H9 (cell line): ENCODE measurements around the gene INPP5A. TPM values are rescaled to one million over a fixed set of nuclear protein-coding genes. Genes with fewer than 3 reads are reported as not detected.

ENCODE experiments used
- DNase-seq: peaks from one replicate; pipeline ENCODE4 v3.0.0-alpha.2; 2017
- H2AFZ ChIP-seq: one replicate; pipeline ENCODE4 v1.6.1; 2013; ENCODE audit warnings: mild to moderate bottlenecking, low read length, control low read depth, moderate library complexity
- H2AK5ac ChIP-seq: 2 replicates; pipeline ENCODE4 v1.6.1; 2013; ENCODE audit warnings: low read length, control low read depth, mixed read lengths; ENCODE audit not compliant: insufficient read length
- H2BK120ac ChIP-seq: one replicate; pipeline ENCODE4 v1.6.1; 2013; ENCODE audit warnings: low read depth, mild to moderate bottlenecking, low read length, control low read depth, inconsistent platforms; ENCODE audit not compliant: poor library complexity, severe bottlenecking
- H2BK12ac ChIP-seq: 2 replicates; pipeline ENCODE4 v1.6.1; 2013; ENCODE audit warnings: low read length, control low read depth, mixed read lengths, low read depth; ENCODE audit not compliant: insufficient read length
- H2BK15ac ChIP-seq: 2 replicates; pipeline ENCODE4 v1.6.1; 2013; ENCODE audit warnings: low read depth, low read length, control low read depth
- H2BK20ac ChIP-seq: one replicate; pipeline ENCODE4 v1.6.1; 2013; ENCODE audit warnings: low read depth, mild to moderate bottlenecking, low read length, control low read depth, inconsistent platforms; ENCODE audit not compliant: poor library complexity, severe bottlenecking
- H2BK5ac ChIP-seq: 2 replicates; pipeline ENCODE4 v1.6.1; 2013; ENCODE audit warnings: low read length, control low read depth, mixed read lengths; ENCODE audit not compliant: insufficient read length
- H3K14ac ChIP-seq: 2 replicates; pipeline ENCODE4 v1.6.1; 2013; ENCODE audit warnings: low read length, control low read depth; ENCODE audit not compliant: insufficient read depth
- H3K18ac ChIP-seq: 2 replicates; pipeline ENCODE4 v1.6.1; 2013; ENCODE audit warnings: low read depth, mild to moderate bottlenecking, mixed read lengths, low read length, control low read depth; ENCODE audit not compliant: insufficient read length
- H3K23ac ChIP-seq: 2 replicates; pipeline ENCODE4 v1.6.1; 2013; ENCODE audit warnings: low read length, control low read depth, mixed read lengths, low read depth; ENCODE audit not compliant: insufficient read length
- H3K23me2 ChIP-seq: 2 replicates; pipeline ENCODE4 v1.6.1; 2013; ENCODE audit warnings: low read depth, mild to moderate bottlenecking, mixed read lengths, low read length, control low read depth; ENCODE audit not compliant: insufficient read length, poor library complexity, severe bottlenecking
- H3K27ac ChIP-seq: 2 replicates; pipeline ENCODE4 v1.5.1; 2013; ENCODE audit warnings: low read length, control low read depth, mixed read lengths, low read depth; ENCODE audit not compliant: insufficient read length
- H3K27me3 ChIP-seq: 2 replicates; pipeline ENCODE4 v1.6.1; 2013; ENCODE audit warnings: low read length, control low read depth, inconsistent platforms; ENCODE audit not compliant: insufficient read depth
- H3K4ac ChIP-seq: 2 replicates; pipeline ENCODE4 v1.6.1; 2013; ENCODE audit warnings: low read depth, mild to moderate bottlenecking, control low read depth, inconsistent platforms, low read length, moderate library complexity
- H3K4me1 ChIP-seq: 2 replicates; pipeline ENCODE4 v1.6.1; 2013; ENCODE audit warnings: low read length, control low read depth, inconsistent platforms; ENCODE audit not compliant: insufficient read depth
- H3K4me2 ChIP-seq: 2 replicates; pipeline ENCODE4 v1.6.1; 2013; ENCODE audit warnings: low read length, control low read depth, mixed read lengths; ENCODE audit not compliant: insufficient read length, insufficient read depth
- H3K56ac ChIP-seq: 2 replicates; pipeline ENCODE4 v1.6.1; 2013; ENCODE audit warnings: low read depth, mild to moderate bottlenecking, mixed read lengths, low read length, control low read depth; ENCODE audit not compliant: insufficient read length
- H3K79me1 ChIP-seq: 2 replicates; pipeline ENCODE4 v1.6.1; 2013; ENCODE audit warnings: low read depth, mild to moderate bottlenecking, moderate library complexity, low read length, control low read depth, inconsistent platforms; ENCODE audit not compliant: insufficient read depth, poor library complexity, severe bottlenecking
- H3K79me2 ChIP-seq: 2 replicates; pipeline ENCODE4 v1.6.1; 2013; ENCODE audit warnings: low read length, control low read depth, inconsistent platforms; ENCODE audit not compliant: insufficient read depth
- H3K9ac ChIP-seq: 2 replicates; pipeline ENCODE4 v1.6.1; 2013; ENCODE audit warnings: low read length, control low read depth, mixed read lengths; ENCODE audit not compliant: insufficient read length; ENCODE audit errors: extremely low read depth
- H3K9me3 ChIP-seq: one replicate; pipeline ENCODE4 v1.6.1; 2013; ENCODE audit warnings: low read depth, low read length, inconsistent platforms; ENCODE audit not compliant: control insufficient read depth
- H3T11ph ChIP-seq: one replicate; pipeline ENCODE4 v1.6.1; 2013; ENCODE audit warnings: mild to moderate bottlenecking, low read length, control low read depth, inconsistent platforms
- H4K20me1 ChIP-seq: one replicate; pipeline ENCODE4 v1.6.1; 2013; ENCODE audit not compliant: control insufficient read depth, insufficient read length, insufficient read depth
- H4K5ac ChIP-seq: 2 replicates; pipeline ENCODE4 v1.6.1; 2013; ENCODE audit warnings: low read depth, mild to moderate bottlenecking, mixed read lengths, low read length, control low read depth; ENCODE audit not compliant: insufficient read length
- H4K8ac ChIP-seq: replicated peaks from 2 replicates; pipeline ENCODE4 v1.6.1; 2013; ENCODE audit warnings: low read length, control low read depth, mixed read lengths, low read depth; ENCODE audit not compliant: insufficient read length
- H4K91ac ChIP-seq: 2 replicates; pipeline ENCODE4 v1.6.1; 2013; ENCODE audit warnings: low read depth, mild to moderate bottlenecking, moderate library complexity, mixed read lengths, low read length, control low read depth; ENCODE audit not compliant: insufficient read length
- H3K27ac Mint-ChIP-seq, 3 experiments: 2 replicates in 2 of 3; 3 replicates in 1 of 3; pipeline ENCODE4 v1.8.0; 2020 to 2021; ENCODE audit warnings: mixed read lengths in 3 of 3, mild to moderate bottlenecking in 1 of 3, moderate library complexity in 1 of 3
- H3K27me3 Mint-ChIP-seq: 2 replicates; pipeline ENCODE4 v1.8.0; 2021; ENCODE audit warnings: low read depth, mild to moderate bottlenecking, moderate library complexity, mixed read lengths
- H3K36me3 Mint-ChIP-seq, 3 experiments: 2 replicates in 2 of 3; 3 replicates in 1 of 3; pipeline ENCODE4 v1.8.0; 2020 to 2021; ENCODE audit warnings: low read depth in 3 of 3, mixed read lengths in 3 of 3; ENCODE audit not compliant: insufficient read depth in 1 of 3
- H3K4me1 Mint-ChIP-seq, 2 experiments: 2 replicates each; pipeline ENCODE4 v1.8.0; 2020; ENCODE audit warnings: mixed read lengths in 2 of 2
- H3K4me3 Mint-ChIP-seq, 2 experiments: 2 replicates in 1 of 2; 3 replicates in 1 of 2; pipeline ENCODE4 v1.8.0; 2020 to 2021; ENCODE audit warnings: mild to moderate bottlenecking in 2 of 2, mixed read lengths in 2 of 2, moderate library complexity in 1 of 2
- H3K9me3 Mint-ChIP-seq, 2 experiments: 2 replicates in 1 of 2; 3 replicates in 1 of 2; pipeline ENCODE4 v1.8.0; 2020; ENCODE audit warnings: mild to moderate bottlenecking in 2 of 2, mixed read lengths in 2 of 2, moderate library complexity in 1 of 2
- WGBS: extraction: QIAGEN DNeasy Blood & Tissue Kit; methylation state at CpG from one replicate; pipeline ENCODE4 v1.1.7; 2013; ENCODE audit warnings: missing lambda C conversion rate, low lambda C conversion rate, mixed read lengths; ENCODE audit not compliant: insufficient read length; ENCODE audit errors: extremely low coverage; 5-methylcytosine and 5-hydroxymethylcytosine counted together
- total RNA-seq: library from RNA; stranded (reverse); gene quantifications from 2 replicates; pipeline ENCODE4 v1.2.1, GENCODE V29; 2021
- TF ChIP-seq, protein P1 (sequence below): fragments of 200-600 bp; sonication (generic); conservative IDR thresholded peaks from 3 replicates; pipeline ENCODE4 v1.8.0; 2021; ENCODE audit warnings: antibody characterized with exemption, mild to moderate bottlenecking

Gene INPP5A
- total RNA-seq, 1 experiment from 2014 or later: 17.7 TPM

DNA sequence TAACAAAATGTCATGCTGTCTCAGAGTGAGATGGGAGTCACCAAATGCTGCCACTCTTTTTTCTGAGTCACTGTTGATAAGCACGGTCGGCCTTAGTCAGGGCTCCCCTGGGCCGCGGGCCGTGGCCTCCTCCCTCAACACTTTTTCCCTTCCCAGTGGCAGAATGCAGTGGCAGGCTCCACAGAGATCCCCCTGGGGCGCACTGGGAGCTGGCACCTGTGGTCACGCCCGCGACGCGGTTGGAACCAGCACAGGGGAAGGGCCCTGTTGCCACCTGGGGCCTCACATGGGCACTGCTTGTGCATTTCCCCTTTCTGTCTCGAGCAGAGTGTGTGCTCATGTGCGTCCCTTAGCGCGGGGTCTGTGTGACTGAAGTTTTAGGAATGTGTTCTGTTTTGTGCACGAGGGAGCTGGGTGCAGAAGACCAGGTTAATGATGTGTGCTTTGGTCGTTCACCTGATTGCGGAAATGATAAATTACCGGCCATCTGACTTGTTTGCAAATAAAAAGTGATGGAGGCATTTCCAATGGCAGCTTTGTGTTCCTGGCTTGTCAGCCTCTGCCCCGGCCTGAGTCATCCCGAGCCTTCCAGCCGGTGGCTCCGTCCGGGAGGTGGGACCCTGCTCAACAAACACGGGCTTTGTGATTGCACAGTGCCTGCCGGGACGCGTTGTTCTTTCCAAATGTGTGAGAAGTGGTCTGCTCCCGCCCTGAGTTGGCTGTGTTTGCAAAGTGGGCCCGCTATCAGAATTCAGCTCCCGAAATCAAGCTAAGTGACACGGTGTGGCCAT is 147.7 kb downstream of the INPP5A start:
- no peak overlapping the region for H3K4me2 ChIP-seq
- DNase-seq: peak; percentile 22
- no peak overlapping the region for H3K4ac ChIP-seq
- H3T11ph ChIP-seq: no peak overlapping the region
- H2AFZ ChIP-seq: no peak overlapping the region
- H3K79me2 ChIP-seq: no peaks in the 10 kb centered on the region
- no peaks in the 10 kb centered on the region for H3K23me2 ChIP-seq
- H2BK20ac ChIP-seq: no peak overlapping the region
- H4K8ac ChIP-seq: no peak overlapping the region
- H3K27ac ChIP-seq: no peak overlapping the region
- H3K27ac Mint-ChIP-seq: no peak overlapping the region; a peak in 2 of 7 replicates
- H3K4me1 Mint-ChIP-seq: peaks cover 4 to 5% of the 10 kb centered on the region in 2 experiments; a peak in 3 of 4 replicates
- H2BK12ac ChIP-seq: no peak overlapping the region
- H4K20me1 ChIP-seq: peaks cover 5% of the 10 kb centered on the region
- no peak overlapping the region for H3K14ac ChIP-seq
- no peak overlapping the region for H3K56ac ChIP-seq
- no peaks in the 10 kb centered on the region for H3K9me3 ChIP-seq
- H3K79me1 ChIP-seq: no peaks in the 10 kb centered on the region
- H3K36me3 Mint-ChIP-seq: no peaks in the 10 kb centered on the region
- no peak overlapping the region for H2BK5ac ChIP-seq
- H3K4me1 ChIP-seq: no peaks in the 10 kb centered on the region
- no peak overlapping the region for H2BK15ac ChIP-seq
- WGBS: no CpG with 5 or more reads among the region's 32 CpGs
- TF ChIP-seq, protein P1, sequence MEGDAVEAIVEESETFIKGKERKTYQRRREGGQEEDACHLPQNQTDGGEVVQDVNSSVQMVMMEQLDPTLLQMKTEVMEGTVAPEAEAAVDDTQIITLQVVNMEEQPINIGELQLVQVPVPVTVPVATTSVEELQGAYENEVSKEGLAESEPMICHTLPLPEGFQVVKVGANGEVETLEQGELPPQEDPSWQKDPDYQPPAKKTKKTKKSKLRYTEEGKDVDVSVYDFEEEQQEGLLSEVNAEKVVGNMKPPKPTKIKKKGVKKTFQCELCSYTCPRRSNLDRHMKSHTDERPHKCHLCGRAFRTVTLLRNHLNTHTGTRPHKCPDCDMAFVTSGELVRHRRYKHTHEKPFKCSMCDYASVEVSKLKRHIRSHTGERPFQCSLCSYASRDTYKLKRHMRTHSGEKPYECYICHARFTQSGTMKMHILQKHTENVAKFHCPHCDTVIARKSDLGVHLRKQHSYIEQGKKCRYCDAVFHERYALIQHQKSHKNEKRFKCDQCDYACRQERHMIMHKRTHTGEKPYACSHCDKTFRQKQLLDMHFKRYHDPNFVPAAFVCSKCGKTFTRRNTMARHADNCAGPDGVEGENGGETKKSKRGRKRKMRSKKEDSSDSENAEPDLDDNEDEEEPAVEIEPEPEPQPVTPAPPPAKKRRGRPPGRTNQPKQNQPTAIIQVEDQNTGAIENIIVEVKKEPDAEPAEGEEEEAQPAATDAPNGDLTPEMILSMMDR: no peak
- no peaks in the 10 kb centered on the region; a peak in 2 of 5 replicates for H3K9me3 Mint-ChIP-seq
- no peak overlapping the region for H3K18ac ChIP-seq
- H3K27me3 Mint-ChIP-seq: no peaks in the 10 kb centered on the region
- H3K23ac ChIP-seq: no peak overlapping the region
- no peak overlapping the region for H3K9ac ChIP-seq
- H3K4me3 Mint-ChIP-seq: no peak overlapping the region
- no peak overlapping the region for H2AK5ac ChIP-seq
- H4K91ac ChIP-seq: no peak overlapping the region
- H4K5ac ChIP-seq: no peak overlapping the region
- no peak overlapping the region for H2BK120ac ChIP-seq
- no peaks in the 10 kb centered on the region for H3K27me3 ChIP-seq
